ENCODE results near the gene SGCG.
"Not testable (repeated sequence)": the region's sequence is repeated elsewhere in the genome, so short reads cannot be mapped to it uniquely, and the experiment has no call there.

Gene SGCG

GRCh38 chr13:23231241-23231640 is 50.5 kb downstream of the SGCG start:
- DNase-seq = no peak

- no peak for DNase-seq
Observed at GRCh38 chr13:23235994-23236393, 55.2 kb downstream of the SGCG start.

GRCh38 chr13:23243066-23243465 is 62.3 kb downstream of the SGCG start:
- DNase-seq = no peak

- not testable (repeated sequence) for DNase-seq
Observed at GRCh38 chr13:23248410-23248809, 67.6 kb downstream of the SGCG start.

- no peak for DNase-seq
Observed at GRCh38 chr13:23254506-23254905, 73.7 kb downstream of the SGCG start.

- DNase-seq = no peak
Observed at GRCh38 chr13:23267571-23267970, 86.8 kb downstream of the SGCG start.

GRCh38 chr13:23268441-23268840 is 87.7 kb downstream of the SGCG start:
- DNase-seq = no peak

- DNase-seq = no peak
Observed at GRCh38 chr13:23271331-23271730, 90.6 kb downstream of the SGCG start.

- DNase-seq = no peak
Observed at GRCh38 chr13:23273498-23273897, 92.7 kb downstream of the SGCG start.

GRCh38 chr13:23279321-23279720 is 98.5 kb downstream of the SGCG start:
- no peak for DNase-seq

- DNase-seq = no peak
Observed at GRCh38 chr13:23288564-23288963, 107.8 kb downstream of the SGCG start.

GRCh38 chr13:23288995-23289394 is 108.2 kb downstream of the SGCG start:
- DNase-seq = no peak

- DNase-seq = no peak
Observed at GRCh38 chr13:23289917-23290357, 109.2 kb downstream of the SGCG start.

GRCh38 chr13:23292586-23292985 is 111.8 kb downstream of the SGCG start:
- DNase-seq = no peak

- not testable (repeated sequence) for DNase-seq
Observed at GRCh38 chr13:23314837-23315236, 134.1 kb downstream of the SGCG start.

- no peak for DNase-seq
Observed at GRCh38 chr13:23319883-23320224, 139.1 kb downstream of the SGCG start.

GRCh38 chr13:23320926-23321534 is 140.3 kb downstream of the SGCG start:
- no peak for DNase-seq

GRCh38 chr13:23321535-23322241 is 140.9 kb downstream of the SGCG start:
- DNase-seq = no peak

- DNase-seq = no peak
Observed at GRCh38 chr13:23322353-23323336, 141.9 kb downstream of the SGCG start.

- DNase-seq = no peak
Observed at GRCh38 chr13:23323946-23324709, 143.3 kb downstream of the SGCG start.

- no peak for DNase-seq
Observed at GRCh38 chr13:23325191-23325590, 144.4 kb downstream of the SGCG start.

- no peak for DNase-seq
Observed at GRCh38 chr13:23330356-23330755, 149.6 kb downstream of the SGCG start.

GRCh38 chr13:23339225-23339624 is 158.4 kb downstream of the SGCG start:
- DNase-seq = no peak

All from NCI-H1417 treated with DMSO at 0.1 percent for 48 hours (cell line).